WTC11 (cell line): ENCODE measurements around the gene DHX38. TPM values are rescaled to one million over a fixed set of nuclear protein-coding genes. Genes with fewer than 3 reads are reported as not detected.

Experiments
- ATAC-seq: fragments of 200-7000 bp; cut with Tn5 transposase; 2 replicates; pipeline ENCODE4 v1.10.0; 2021; ENCODE audit warnings: mild to moderate bottlenecking, moderate library complexity
- CTCF ChIA-PET: fragments of 300-600 bp; sonication (Branson Sonifier 250); formaldehyde crosslinking; loops from one replicate; lab custom pipeline; 2021; ENCODE audit warnings: antibody characterized with exemption; lab: Charles Lee
- POLR2A ChIA-PET: fragments of 350-600 bp; sonication (Branson Sonifier 250); formaldehyde crosslinking; loops from one replicate; lab custom pipeline; 2021; ENCODE audit warnings: antibody characterized with exemption; lab: Charles Lee
- DNase-seq: peaks from one replicate; pipeline ENCODE4 v3.0.0; 2021; ENCODE audit warnings: low spot score
- H3K27ac Mint-ChIP-seq: 2 replicates; pipeline ENCODE4 v1.8.0; 2021; ENCODE audit warnings: mixed read lengths
- H3K27me3 Mint-ChIP-seq: 2 replicates; pipeline ENCODE4 v1.8.0; 2021; ENCODE audit warnings: low read depth, mild to moderate bottlenecking, moderate library complexity, mixed read lengths
- H3K36me3 Mint-ChIP-seq: 2 replicates; pipeline ENCODE4 v1.8.0; 2021; ENCODE audit warnings: mixed read lengths
- H3K4me1 Mint-ChIP-seq: 2 replicates; pipeline ENCODE4 v1.8.0; 2022; ENCODE audit warnings: mixed read lengths
- H3K4me3 Mint-ChIP-seq: 2 replicates; pipeline ENCODE4 v1.8.0; 2021; ENCODE audit warnings: mild to moderate bottlenecking, moderate library complexity, mixed read lengths
- H3K9me3 Mint-ChIP-seq: 2 replicates; pipeline ENCODE4 v1.8.0; 2021; ENCODE audit warnings: mixed read lengths
- ATF2 ChIP-seq: sonication (generic); formaldehyde crosslinking; IDR thresholded peaks from 2 replicates; pipeline ENCODE4 v1.8.1; 2022; ENCODE audit warnings: low read depth, missing genetic modification reagents, borderline replicate concordance
- E2F4 ChIP-seq: sonication (generic); formaldehyde crosslinking; IDR thresholded peaks from 2 replicates; pipeline ENCODE4 v1.8.1; 2022; ENCODE audit warnings: low read depth, mild to moderate bottlenecking, moderate library complexity, missing genetic modification reagents, borderline replicate concordance
- EMX1 ChIP-seq: fragments of 250-450 bp; sonication (Bioruptor Pico); IDR thresholded peaks from 2 replicates; pipeline ENCODE4 v1.8.0; 2021; ENCODE audit warnings: mild to moderate bottlenecking
- FOXJ3 ChIP-seq: sonication (generic); formaldehyde crosslinking; IDR thresholded peaks from 2 replicates; pipeline ENCODE4 v1.9.0; 2021; ENCODE audit warnings: missing genetic modification reagents, mild to moderate bottlenecking, borderline replicate concordance
- FOXK1 ChIP-seq: sonication (generic); formaldehyde crosslinking; IDR thresholded peaks from 2 replicates; pipeline ENCODE4 v1.8.0; 2022; ENCODE audit warnings: mild to moderate bottlenecking, moderate library complexity, missing genetic modification reagents
- FOXP1 ChIP-seq: sonication (generic); formaldehyde crosslinking; IDR thresholded peaks from 2 replicates; pipeline ENCODE4 v1.8.0; 2022; ENCODE audit warnings: missing genetic modification reagents, mild to moderate bottlenecking, moderate library complexity, borderline replicate concordance
- GTF2I ChIP-seq: fragments of 250-450 bp; sonication (Bioruptor Pico); conservative IDR thresholded peaks from 2 replicates; pipeline ENCODE4 v1.4.0; 2021; ENCODE audit warnings: mild to moderate bottlenecking
- IRF1 ChIP-seq: sonication (generic); formaldehyde crosslinking; IDR thresholded peaks from 2 replicates; pipeline ENCODE4 v1.8.0; 2023; ENCODE audit warnings: missing genetic modification reagents
- MAX ChIP-seq: sonication (generic); formaldehyde crosslinking; IDR thresholded peaks from 2 replicates; pipeline ENCODE4 v1.8.0; 2022; ENCODE audit warnings: mild to moderate bottlenecking, missing genetic modification reagents
- NFYB ChIP-seq: sonication (generic); formaldehyde crosslinking; conservative IDR thresholded peaks from 2 replicates; pipeline ENCODE4 v1.8.0; 2022; ENCODE audit warnings: low read depth, missing genetic modification reagents
- NR1H2 ChIP-seq: sonication (generic); formaldehyde crosslinking; IDR thresholded peaks from 2 replicates; pipeline ENCODE4 v1.9.0; 2021; ENCODE audit warnings: mild to moderate bottlenecking, moderate library complexity, missing genetic modification reagents
- PREB ChIP-seq: sonication (generic); formaldehyde crosslinking; IDR thresholded peaks from 2 replicates; pipeline ENCODE4 v1.8.1; 2022; ENCODE audit warnings: mild to moderate bottlenecking, missing genetic modification reagents, moderate library complexity, borderline replicate concordance
- RORB ChIP-seq: fragments of 250-450 bp; sonication (Bioruptor Pico); IDR thresholded peaks from 2 replicates; pipeline ENCODE4 v1.9.0; 2021; ENCODE audit warnings: mild to moderate bottlenecking
- STAT6 ChIP-seq: sonication (generic); formaldehyde crosslinking; conservative IDR thresholded peaks from 2 replicates; pipeline ENCODE4 v1.8.1; 2023; ENCODE audit warnings: mild to moderate bottlenecking, low read depth, missing genetic modification reagents, moderate library complexity
- USF2 ChIP-seq: sonication (generic); formaldehyde crosslinking; IDR thresholded peaks from 2 replicates; pipeline ENCODE4 v1.8.1; 2023; ENCODE audit warnings: mild to moderate bottlenecking, missing genetic modification reagents, moderate library complexity
- ZMAT4 ChIP-seq: fragments of 250-450 bp; sonication (Bioruptor Pico); IDR thresholded peaks from 2 replicates; pipeline ENCODE4 v1.9.0; 2021; ENCODE audit warnings: mild to moderate bottlenecking
- ZNF416 ChIP-seq: fragments of 250-450 bp; sonication (Bioruptor Pico); IDR thresholded peaks from 2 replicates; pipeline ENCODE4 v1.9.0; 2021; ENCODE audit warnings: mild to moderate bottlenecking, inconsistent platforms
- ZNF512 ChIP-seq: sonication (generic); formaldehyde crosslinking; IDR thresholded peaks from 2 replicates; pipeline ENCODE4 v1.8.1; 2022; ENCODE audit warnings: missing genetic modification reagents, borderline replicate concordance
- ZNF532 ChIP-seq: fragments of 250-450 bp; sonication (Bioruptor Pico); IDR thresholded peaks from 2 replicates; pipeline ENCODE4 v1.9.0; 2021; ENCODE audit warnings: mild to moderate bottlenecking, borderline replicate concordance
- total RNA-seq: library from RNA; stranded (reverse); gene quantifications from 3 replicates; pipeline ENCODE4 v1.2.3, GENCODE V29; 2021

The DHX38 gene
- total RNA-seq, 1 experiment from 2014 or later: 91.7 TPM

GRCh38 chr16:72159386-72159785 is 65.7 kb downstream of the DHX38 start (continued):
- TF ChIP-seq FOXJ3 (CRISPR knock-in tag) (no peak), ZNF532 (no peak)

- TF ChIP-seq FOXJ3 (CRISPR knock-in tag) (no peak), EMX1 (CRISPR knock-in tag) (no peak), PREB (CRISPR knock-in tag) (no peak), E2F4 (CRISPR knock-in tag) (no peak), ZNF416 (CRISPR knock-in tag) (no peak), ATF2 (no peak), ZMAT4 (no peak), MAX (no peak), RORB (CRISPR knock-in tag) (no peak), FOXK1 (no peak), IRF1 (no peak), NR1H2 (CRISPR knock-in tag) (no peak), STAT6 (CRISPR knock-in tag) (no peak), FOXP1 (CRISPR knock-in tag) (no peak), NFYB (CRISPR knock-in tag) (no peak), USF2 (CRISPR knock-in tag) (no peak), GTF2I (CRISPR knock-in tag) (no peak), ZNF512 (CRISPR knock-in tag) (no peak)
- peaks cover 4% of the 10 kb centered on the region for H3K36me3 Mint-ChIP-seq
- peaks cover 14% of the 10 kb centered on the region for H3K4me1 Mint-ChIP-seq
- no peak overlapping the region for H3K4me3 Mint-ChIP-seq
- no peak overlapping the region for H3K27ac Mint-ChIP-seq
- ATAC-seq: no peak
- POLR2A ChIA-PET: no interaction called here
- no peak for DNase-seq
- H3K27me3 Mint-ChIP-seq: peaks cover 18% of the 10 kb centered on the region
- CTCF ChIA-PET: no interaction called here
- peaks cover 8% of the 10 kb centered on the region for H3K9me3 Mint-ChIP-seq
Observed at GRCh38 chr16:72159801-72160200, 66.2 kb downstream of the DHX38 start.
